HG03103 (cell line): ENCODE results near the gene KXD1.
A peak's percentile ranks its signal among the peaks of the same experiment; 100 is the strongest.
"Not testable (repeated sequence)": the region's sequence is repeated elsewhere in the genome, so short reads cannot be mapped to it uniquely, and the experiment has no call there.

ENCODE experiments used
- ATAC-seq: cut with Tn5 transposase; IDR thresholded peaks from one replicate; pipeline ENCODE4 v1.9.1; 2021; ENCODE audit warnings: low read depth; ENCODE audit not compliant: unreplicated experiment

KXD1 gene

GRCh38 chr19:18533058-18533457, 24.6 kb upstream of the KXD1 start:
- ATAC-seq, result no peak

DNA sequence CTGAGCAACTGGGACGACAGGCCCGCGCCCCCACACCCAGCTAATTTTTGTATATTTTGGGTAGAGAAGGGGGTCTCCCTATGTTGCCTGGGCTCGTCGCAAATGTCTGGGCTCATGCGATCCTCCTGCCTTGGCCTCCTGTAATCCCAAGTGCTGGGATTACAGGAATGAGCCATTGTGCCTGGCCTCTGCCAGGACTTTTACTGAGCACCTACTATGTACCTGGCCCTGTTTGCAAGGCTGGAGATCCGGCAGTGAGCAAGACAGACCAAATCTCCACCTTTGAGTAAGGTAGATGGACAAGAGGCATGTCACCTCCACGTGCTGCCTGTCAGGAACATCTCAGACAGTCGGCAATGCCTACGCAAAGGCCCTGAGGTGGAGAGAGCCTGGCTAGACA, 21.2 kb upstream of the KXD1 start:
- ATAC-seq, result no peak

- ATAC-seq, result no peak
Observed at GRCh38 chr19:18537431-18537830, 20.2 kb upstream of the KXD1 start.

GRCh38 chr19:18538115-18538514, 19.6 kb upstream of the KXD1 start:
- ATAC-seq, result no peak

GRCh38 chr19:18539372-18539771, 18.3 kb upstream of the KXD1 start:
- no peak for ATAC-seq

DNA sequence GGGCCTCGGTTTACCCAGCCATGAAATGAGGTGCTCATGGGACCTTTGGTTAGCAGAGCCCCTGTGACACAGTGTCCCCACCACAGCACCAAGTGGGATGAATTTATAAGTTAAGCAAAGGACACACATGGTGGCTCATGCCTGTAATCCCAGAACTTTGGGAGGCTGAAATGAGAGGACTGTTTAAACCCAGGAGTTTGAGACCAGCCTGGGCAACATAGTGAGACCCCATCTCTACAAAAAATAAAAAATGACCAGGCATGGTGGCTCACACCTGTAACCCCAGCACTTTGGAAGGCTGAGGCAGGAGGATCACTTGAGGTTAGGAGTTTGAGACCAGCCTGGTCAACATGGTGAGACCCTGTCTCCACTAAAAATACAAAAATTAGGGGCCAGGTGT, 17.5 kb upstream of the KXD1 start:
- not testable (repeated sequence) for ATAC-seq

DNA sequence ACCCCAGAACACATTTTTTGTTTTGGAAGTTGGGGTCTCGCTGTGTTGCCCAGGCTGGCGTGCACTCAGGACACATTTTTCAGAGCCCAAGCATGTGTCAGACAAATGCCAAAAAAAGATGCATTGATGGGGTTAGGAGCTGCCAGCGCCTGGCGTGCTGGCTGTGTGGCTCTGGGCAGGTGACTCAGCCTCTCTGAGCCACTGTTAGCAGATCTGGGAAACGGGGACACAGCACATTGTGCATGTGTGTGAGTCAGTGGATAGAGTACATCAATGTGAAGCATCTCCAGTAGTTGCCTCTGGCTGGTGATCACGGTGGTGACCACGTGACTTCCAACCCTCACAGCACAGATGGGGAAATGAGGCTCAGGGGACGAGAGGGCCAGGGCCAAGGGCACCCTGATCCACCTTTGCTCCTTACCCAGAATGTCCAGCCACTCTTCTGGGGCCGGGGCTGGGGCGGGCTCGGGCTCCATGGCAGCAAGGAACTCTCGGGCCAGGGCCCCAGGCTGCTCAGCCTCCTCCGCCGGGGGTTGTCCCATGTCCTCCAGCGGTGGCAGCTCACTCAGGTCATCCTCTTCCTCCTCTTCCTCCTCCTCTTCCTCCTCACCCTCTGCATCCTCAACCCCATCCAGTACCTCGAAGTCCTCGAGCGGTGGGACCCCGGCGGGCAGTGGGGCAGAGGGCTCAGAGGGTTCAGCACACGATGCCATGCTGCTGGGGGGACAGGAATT, 16.2 kb upstream of the KXD1 start:
- ATAC-seq, result no peak

DNA sequence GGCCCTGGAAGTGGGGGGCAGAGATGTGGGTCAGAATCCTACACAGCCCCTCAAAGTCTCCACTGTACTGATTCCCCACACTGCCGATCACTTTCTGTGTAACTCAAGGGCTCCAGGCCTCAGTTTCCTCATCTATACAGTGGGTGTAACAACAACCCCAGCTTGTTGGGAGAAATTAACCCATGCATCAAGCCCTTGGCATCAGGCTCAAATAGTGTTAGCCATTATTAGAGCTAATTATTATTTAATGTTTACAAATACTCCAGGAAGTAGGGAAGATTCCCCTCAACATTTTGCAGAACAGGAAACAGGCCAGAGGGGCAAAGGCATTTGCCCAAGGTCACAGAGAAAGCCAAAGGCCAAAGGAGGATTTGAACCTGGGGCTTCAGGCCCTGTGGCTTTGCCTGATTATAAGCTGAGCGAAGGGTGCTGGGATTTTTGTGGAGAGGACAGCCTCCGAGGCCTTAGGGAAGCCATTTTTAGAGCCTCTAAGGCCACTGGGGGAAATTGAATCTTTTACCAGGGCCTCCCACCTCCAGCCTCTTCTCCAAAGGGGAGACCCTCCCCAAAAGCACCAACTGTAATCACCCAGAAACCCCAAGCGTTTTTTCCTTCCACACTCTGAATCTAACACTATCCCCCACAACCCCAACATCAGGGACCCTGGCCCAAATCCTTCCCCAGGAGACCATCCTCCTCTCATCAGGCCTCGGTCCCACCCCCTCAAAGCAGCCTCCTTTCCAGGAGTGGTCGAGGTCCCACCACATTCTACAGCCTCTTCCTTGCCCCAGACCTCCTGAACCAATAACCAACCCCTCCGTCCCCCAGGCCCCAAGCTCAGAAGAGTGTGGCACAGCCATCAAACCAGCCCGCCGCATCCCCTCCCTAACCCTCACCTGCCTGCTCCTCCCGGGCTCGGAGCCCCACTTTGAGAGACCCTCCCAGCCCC, 15.4 kb upstream of the KXD1 start:
- ATAC-seq, result no peak

DNA sequence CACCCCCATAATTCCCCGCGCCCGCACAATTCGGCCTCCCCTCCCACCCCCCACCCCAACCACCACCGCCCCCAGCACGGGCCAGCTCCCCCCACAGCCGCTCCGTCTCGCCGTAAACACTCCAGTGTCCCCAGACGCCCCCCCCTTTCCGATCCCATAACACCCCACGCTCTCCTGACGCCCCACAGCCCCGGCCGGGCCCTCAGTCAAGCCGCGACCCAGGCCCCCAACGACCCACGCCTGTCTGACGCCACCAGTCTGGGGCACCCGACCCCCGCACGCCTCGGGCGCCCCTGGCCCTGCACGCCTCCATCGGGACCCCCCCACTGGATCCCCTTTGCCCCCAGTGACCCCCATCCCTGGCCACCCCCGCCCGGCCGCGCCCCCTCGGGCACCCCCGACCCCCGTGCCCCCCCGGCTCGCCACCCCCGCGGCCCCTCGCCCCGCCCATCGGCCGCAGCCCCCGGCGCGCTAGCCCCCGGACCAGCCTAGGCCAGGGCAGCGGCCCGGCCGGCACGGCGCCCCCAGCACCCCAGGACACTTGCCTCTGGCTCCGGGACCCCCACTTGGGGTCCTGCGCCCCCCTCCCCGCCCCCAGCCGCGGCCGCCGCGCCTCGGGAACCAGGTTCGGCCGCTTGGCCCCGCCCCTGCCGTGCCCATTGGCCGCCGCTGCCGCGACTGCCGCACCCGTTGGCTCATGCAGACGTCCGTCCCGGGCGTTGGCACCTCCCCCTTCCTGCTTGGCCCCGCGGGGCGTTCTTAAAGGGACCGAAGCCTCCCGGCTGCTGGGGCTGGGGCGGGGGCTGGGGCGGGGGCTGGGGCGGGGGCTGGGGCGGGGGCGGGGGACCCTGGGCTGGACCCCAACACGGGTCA, 14.5 kb upstream of the KXD1 start, which contains the start of gene FKBP8:
TSS of gene FKBP8 (minus strand) at position 633 of the 873 bp plus-strand sequence. CDS start 1,603 bp downstream, outside the sequence.
- peak; percentile 85 for ATAC-seq

DNA sequence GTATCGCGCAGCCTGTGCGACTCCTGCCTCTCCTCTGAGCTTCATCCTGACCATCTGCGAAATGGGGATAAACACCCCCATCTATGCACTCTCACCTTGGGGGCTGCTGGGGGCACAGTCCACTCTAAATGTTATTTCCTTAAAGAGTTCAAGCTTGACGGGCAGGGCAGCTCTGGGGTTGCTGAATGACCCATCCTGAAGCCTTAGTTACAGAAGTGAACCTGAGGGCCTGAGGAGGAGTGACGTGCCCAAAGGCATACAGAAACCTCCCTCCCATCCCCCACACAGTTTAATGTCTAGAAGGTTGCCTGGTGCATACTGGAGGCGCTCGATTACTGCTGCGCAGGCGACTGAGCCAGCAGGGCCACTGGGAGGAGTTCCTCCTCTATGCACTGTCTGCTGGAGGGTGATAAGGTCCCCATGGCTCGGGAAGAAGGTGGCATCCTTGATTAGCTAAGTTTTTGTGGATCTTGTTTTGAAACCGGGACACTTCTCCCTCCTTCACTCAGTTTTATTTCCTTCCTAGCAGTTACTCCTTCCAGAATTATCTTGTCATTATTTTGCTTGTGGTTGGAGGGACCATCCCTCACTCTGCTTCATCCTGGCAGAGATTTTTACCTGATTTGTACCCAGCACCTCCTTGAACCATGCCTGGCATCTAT, 13.7 kb upstream of the KXD1 start:
- ATAC-seq, result peak; percentile 67

- no peak for ATAC-seq
Observed at GRCh38 chr19:18551631-18552030, 6.0 kb upstream of the KXD1 start.

GRCh38 chr19:18558202-18558555, 509 bp downstream of the KXD1 start:
- no peak for ATAC-seq

DNA sequence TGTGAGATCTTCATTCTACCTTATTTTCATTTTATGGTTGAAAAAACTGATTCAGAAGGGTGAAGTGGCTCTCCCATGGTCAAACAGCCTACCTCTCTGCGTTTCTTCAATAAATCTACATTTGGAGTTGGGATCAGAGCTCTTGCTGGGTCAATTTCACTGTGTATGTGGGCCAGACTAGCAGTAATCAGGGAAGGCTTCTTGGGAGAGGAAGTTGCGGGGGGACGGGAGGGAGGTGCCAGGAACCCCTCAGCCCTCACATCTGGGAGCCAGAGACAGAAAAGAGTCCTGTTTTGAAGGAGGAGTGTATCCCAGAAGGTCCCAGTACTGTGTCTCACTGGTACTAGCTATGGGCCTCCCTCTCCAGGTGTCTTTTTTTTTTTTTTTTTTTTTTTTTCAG, 934 bp downstream of the KXD1 start:
- ATAC-seq, result no peak

GRCh38 chr19:18559685-18560084, 2.0 kb downstream of the KXD1 start:
- ATAC-seq, result no peak

DNA sequence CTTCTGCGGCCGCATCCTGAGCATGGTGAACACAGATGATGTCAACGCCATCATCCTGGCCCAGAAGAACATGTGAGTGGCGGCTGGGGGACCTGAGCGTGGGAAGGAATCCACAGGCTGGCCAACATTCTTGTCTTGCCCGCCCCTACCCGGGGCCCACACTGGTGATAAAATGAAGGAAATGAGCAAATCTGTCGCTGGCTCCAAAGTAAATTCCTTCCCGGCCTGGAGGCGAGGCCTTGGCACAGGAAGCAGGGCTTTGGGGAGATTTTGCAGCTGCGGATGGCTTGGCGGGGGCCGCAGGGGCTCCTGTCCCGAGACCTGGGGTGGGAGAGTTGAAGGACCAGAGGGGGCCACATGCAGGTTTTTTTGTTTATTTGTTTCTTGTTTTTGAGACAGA, 4.4 kb downstream of the KXD1 start:
- no peak for ATAC-seq

GRCh38 chr19:18566953-18567352, 9.3 kb downstream of the KXD1 start:
- no peak for ATAC-seq

DNA sequence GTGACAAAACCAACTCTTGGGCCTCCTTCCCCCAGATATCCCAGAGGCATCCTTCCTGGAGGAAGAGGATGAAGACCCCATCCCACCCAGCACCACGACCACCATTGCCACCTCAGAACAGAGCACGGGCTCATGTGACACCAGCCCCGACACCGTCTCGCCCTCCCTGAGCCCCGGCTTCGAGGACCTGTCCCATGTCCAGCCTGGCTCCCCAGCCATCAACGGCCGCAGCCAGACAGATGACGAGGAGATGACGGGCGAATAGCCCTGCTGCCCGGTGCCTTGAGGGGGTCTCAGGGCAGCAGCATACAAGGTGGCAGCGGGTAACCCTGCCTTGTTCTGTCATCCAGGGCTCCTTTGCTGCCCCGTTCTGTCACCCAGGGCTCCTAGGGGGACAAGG, 10.7 kb downstream of the KXD1 start:
- ATAC-seq, result no peak

DNA sequence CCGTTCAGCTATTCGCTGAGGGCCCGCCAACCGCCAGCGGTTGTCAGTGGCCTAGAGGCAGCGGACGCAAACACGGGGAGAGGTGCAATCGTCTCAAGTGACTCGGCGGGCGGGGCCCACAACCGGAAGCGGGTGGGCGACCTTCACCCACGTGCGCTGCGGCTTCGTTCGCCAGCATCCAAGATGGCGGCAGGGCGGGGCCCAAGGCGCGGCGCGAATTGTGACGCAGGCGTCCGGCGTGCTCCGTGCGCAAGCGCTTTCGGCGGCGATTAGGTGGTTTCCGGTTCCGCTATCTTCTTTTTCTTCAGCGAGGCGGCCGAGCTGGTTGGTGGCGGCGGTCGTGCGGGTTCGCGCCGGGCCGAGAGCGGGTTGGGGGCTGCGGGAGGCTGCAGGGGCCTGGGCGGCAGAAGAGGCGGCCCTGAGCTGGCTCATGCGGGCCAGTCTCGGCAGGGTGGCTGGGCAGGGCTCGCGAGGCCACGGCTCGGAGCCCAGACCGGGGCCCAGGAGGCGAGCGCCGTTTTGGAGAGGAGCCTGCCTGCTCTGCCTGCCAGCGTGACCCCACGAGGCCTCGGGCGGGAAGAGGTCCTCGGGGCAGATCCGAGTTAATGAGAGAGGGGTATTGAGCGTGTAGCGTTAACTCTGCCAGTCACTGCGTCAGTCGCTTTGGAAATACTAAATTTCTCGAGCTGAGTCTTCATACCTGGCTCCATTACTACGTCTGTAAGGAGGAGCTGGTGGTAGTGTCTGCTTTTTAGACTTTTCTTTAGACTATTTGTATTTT, 14.1 kb downstream of the KXD1 start, which contains the start of gene UBA52:
TSS of gene UBA52 (plus strand) at position 294 of the 781 bp plus-strand sequence. CDS start 1,444 bp downstream, outside the sequence.
- ATAC-seq, result peak; percentile 85

GRCh38 chr19:18574691-18575291, 17.1 kb downstream of the KXD1 start:
- ATAC-seq, result no peak
